Stimulated activated CD4-positive, alpha-beta T cell treated with anti-CD3 and anti-CD28 coated beads, Interleukin-12 subunit alpha, Interleukin-12 subunit beta, amount 100 ng/mL, for 4 hours (primary cell): ENCODE measurements around the gene SLC9A7.
A peak's percentile ranks its signal among the peaks of the same experiment; 100 is the strongest.

Experiments
- DNase-seq: peaks from one replicate; pipeline ENCODE4 v3.0.0-alpha.2; 2020

SLC9A7 gene

GRCh38 chrX:46597208-46597607, 161.7 kb downstream of the SLC9A7 start:
- DNase-seq = no peak

- DNase-seq = no peak
Observed at GRCh38 chrX:46595084-46595483, 163.8 kb downstream of the SLC9A7 start.

- DNase-seq = no peak
Observed at GRCh38 chrX:46589977-46590723, 168.8 kb downstream of the SLC9A7 start.

- DNase-seq = peak; percentile 21
Observed at GRCh38 chrX:46588263-46588662, 170.7 kb downstream of the SLC9A7 start.

GRCh38 chrX:46587753-46588171, 171.2 kb downstream of the SLC9A7 start:
- no peak for DNase-seq

DNA sequence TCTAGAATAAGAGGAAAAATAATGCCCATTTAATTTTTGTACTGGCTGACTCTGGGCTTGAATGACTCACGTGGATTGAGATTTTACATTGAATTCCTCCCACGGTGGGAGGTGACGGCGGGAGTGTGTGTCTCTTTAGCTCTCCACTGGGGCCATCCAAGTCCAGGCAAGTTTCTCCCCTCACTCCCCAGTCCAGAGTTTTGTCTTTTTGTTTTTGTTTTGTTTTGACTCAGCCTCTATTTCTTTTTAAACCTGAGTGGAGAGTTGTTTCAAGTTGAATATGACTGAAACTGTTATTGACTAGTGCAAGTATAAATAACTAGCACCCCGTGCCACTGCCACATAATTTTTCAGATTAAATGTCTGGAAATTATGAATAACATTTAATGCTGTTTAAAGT, 171.8 kb downstream of the SLC9A7 start:
- DNase-seq = no peak

- no peak for DNase-seq
Observed at GRCh38 chrX:46584736-46585135, 174.2 kb downstream of the SLC9A7 start.

- no peak for DNase-seq
Observed at GRCh38 chrX:46582966-46583365, 176.0 kb downstream of the SLC9A7 start.

GRCh38 chrX:46582325-46582724, 176.6 kb downstream of the SLC9A7 start:
- no peak for DNase-seq

DNA sequence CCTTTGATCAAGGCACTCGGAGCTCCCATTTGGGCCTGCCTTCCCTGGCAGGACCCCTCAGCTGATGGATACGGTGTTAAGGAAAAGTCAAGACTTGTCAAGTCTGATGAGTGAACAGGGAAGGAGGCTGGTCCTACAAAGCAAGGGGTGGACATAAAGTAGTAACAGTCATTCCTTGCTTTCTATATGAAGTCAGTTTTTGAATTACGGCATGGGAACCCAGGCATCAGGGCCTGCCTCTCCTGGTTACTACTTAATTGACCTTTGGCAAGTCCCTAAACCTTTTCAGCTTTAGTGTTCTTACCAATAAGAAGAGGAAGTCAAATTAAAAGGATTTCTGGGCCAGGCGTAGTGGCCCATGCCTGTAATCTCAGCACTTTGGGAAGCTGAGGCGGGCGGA, 178.3 kb downstream of the SLC9A7 start:
- no peak for DNase-seq

- DNase-seq = no peak
Observed at GRCh38 chrX:46579250-46579649, 179.7 kb downstream of the SLC9A7 start.

DNA sequence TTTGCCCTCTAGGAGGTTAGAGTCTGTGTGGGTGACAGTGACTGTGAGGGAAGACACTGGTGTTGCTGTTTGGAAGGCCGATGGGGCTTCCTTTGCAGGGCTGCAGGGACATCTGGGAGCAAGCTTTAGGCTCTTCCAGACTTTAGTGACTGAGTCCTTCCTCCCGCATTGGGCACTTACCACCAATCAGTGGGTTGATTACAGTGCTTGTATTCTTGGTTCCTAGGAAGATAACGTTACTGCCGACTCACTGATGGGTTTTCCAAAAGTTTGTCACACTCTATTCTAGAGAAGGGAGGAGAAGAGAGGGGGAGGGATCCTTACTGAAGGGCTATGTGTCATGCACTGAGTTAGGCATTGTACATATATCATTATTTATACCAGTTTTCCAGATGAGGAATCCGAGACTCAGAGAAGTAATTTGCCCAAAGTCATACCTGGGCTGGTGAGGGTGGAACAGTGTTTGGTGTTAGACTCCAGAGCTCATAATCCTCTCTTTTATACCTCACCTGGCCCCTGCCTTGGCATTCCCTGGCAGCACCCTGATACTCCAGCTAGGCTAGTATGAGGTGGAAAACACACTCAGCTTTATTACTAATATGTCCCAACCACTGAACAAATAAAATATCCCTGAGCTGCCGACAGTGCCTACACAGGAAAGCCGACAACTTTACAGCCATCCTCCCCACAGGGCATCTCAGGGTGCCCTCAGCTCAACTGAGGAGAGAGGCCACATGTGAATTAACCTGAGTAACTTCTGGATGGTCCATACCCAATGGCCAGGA, 181.5 kb downstream of the SLC9A7 start:
- DNase-seq = no peak

GRCh38 chrX:46576458-46576857, 182.5 kb downstream of the SLC9A7 start:
- no peak for DNase-seq

- no peak for DNase-seq
Observed at GRCh38 chrX:46575991-46576392, 182.9 kb downstream of the SLC9A7 start.

- DNase-seq = no peak
Observed at GRCh38 chrX:46575586-46575985, 183.3 kb downstream of the SLC9A7 start.

- DNase-seq = peak; percentile 31
Observed at GRCh38 chrX:46574774-46575381, 184.0 kb downstream of the SLC9A7 start.

DNA sequence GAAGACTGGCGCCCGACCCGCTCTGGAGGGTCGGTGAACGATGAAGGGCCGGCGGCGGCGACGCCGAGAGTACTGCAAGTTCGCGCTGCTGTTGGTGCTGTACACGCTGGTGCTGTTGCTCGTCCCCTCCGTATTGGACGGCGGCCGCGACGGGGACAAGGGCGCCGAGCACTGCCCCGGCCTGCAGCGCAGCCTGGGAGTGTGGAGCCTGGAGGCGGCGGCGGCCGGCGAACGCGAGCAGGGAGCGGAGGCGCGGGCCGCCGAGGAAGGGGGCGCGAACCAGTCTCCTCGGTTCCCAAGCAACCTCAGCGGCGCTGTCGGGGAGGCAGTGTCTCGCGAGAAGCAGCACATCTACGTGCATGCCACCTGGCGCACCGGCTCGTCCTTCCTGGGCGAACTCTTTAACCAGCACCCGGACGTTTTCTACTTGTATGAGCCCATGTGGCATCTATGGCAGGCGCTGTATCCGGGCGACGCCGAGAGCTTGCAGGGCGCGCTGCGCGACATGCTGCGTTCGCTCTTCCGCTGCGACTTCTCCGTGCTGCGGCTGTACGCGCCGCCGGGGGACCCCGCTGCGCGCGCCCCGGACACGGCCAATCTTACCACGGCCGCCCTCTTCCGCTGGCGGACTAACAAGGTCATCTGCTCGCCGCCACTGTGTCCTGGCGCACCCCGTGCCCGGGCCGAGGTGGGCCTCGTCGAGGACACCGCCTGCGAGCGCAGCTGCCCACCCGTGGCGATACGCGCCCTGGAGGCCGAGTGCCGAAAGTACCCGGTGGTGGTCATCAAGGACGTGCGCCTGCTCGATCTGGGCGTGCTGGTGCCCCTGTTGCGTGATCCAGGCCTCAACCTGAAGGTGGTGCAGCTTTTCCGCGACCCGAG, 184.8 kb downstream of the SLC9A7 start:
- peak; percentile 53 for DNase-seq

GRCh38 chrX:46573331-46573891, 185.5 kb downstream of the SLC9A7 start, which contains the start of gene CHST7:
Gene CHST7, plus strand, starts transcription at chrX:46573765. Its CDS starts 167 bp downstream, at chrX:46573932.
- DNase-seq = peak; percentile 57

DNA sequence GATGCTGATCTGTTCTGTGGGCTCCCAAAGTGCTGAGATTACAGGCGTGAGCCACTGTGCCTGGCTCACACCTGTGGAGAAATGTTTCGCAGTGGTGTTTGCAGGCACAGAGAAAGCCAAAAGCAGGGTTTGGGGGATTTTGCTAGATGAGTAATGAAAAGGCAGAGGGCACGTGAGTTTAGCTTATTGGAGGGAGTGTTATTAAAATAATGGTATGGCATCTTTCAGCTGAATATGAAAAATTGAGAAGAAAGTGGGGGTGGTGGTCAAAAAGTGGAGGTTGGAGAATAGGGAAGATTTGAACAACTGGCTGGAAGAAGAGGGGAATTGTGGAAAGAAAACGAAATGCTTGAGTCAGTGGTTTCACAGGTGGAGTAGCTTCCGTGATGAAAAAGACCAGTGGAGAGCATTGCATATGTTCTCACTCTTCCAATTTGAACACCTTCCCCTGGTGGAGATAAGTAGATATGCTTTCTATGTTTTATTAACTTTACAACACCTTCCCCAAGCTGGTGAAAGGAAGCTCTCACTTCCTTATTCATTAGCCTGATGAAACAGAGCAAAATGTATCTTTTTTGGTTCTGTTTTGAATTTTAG, 186.5 kb downstream of the SLC9A7 start:
- no peak for DNase-seq

- DNase-seq = no peak
Observed at GRCh38 chrX:46571423-46572339, 187.2 kb downstream of the SLC9A7 start.

DNA sequence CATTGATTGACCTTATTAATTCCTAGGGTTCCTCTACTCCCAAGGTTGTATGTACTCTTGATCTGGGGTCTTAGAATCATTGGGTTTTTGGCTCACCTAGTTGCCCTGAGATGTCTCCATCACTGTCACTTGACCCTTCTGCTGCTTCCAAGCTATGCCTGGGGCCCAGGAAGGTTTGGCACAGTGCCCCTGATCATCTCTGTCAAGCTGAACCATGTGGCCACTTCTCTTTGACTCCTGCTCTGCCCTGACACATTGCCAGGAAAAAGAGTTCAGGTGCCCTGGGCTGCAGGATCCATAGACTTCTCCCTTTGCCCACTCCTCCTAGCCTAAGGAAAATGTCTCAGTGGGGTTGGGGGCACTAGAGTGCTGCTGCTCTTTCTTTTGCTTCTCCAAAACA, 189.3 kb downstream of the SLC9A7 start:
- DNase-seq = no peak
